HEK293T (cell line): ENCODE measurements around the gene RBM48.
"Not testable (repeated sequence)": the region's sequence is repeated elsewhere in the genome, so short reads cannot be mapped to it uniquely, and the experiment has no call there.

Source experiments
- CTCF ChIA-PET: fragments of 350-600 bp; formaldehyde crosslinking; extraction: SDS; loops from one replicate; lab custom pipeline; 2021; ENCODE audit warnings: antibody characterized with exemption, inconsistent platforms; lab: Yijun Ruan, JAX
- POLR2A ChIA-PET: fragments of 350-600 bp; formaldehyde crosslinking; extraction: SDS; loops from one replicate; lab custom pipeline; 2020; ENCODE audit warnings: antibody characterized with exemption, inconsistent platforms; lab: Yijun Ruan, JAX
- DNase-seq: peaks from one replicate; pipeline ENCODE4 v3.0.0; 2012; ENCODE audit warnings: mixed read lengths; ENCODE audit errors: extremely low spot score
- ARNT ChIP-seq: fragments of 450-650 bp; IDR thresholded peaks from 2 replicates; pipeline ENCODE4 v1.6.1; 2017; ENCODE audit warnings: mild to moderate bottlenecking
- BHLHE40 ChIP-seq: fragments of 450-650 bp; IDR thresholded peaks from 2 replicates; pipeline ENCODE4 v1.6.1; 2016; ENCODE audit warnings: mild to moderate bottlenecking, moderate library complexity, borderline replicate concordance
- CTBP1 ChIP-seq: fragments of 450-650 bp; IDR thresholded peaks from 2 replicates; pipeline ENCODE4 v1.6.1; 2016; ENCODE audit warnings: borderline replicate concordance
- ELF4 ChIP-seq: fragments of 450-650 bp; IDR thresholded peaks from 2 replicates; pipeline ENCODE4 v1.6.1; 2017; ENCODE audit warnings: antibody characterized with exemption
- FOXA1 ChIP-seq: fragments of 450-650 bp; IDR thresholded peaks from 2 replicates; pipeline ENCODE4 v1.6.1; 2016; ENCODE audit warnings: mild to moderate bottlenecking
- FOXK2 ChIP-seq: fragments of 450-650 bp; IDR thresholded peaks from 2 replicates; pipeline ENCODE4 v1.6.1; 2016; ENCODE audit warnings: mild to moderate bottlenecking
- FOXM1 ChIP-seq: fragments of 450-650 bp; IDR thresholded peaks from 2 replicates; pipeline ENCODE4 v1.6.1; 2017; ENCODE audit warnings: mild to moderate bottlenecking, borderline replicate concordance
- HDGF ChIP-seq: fragments of 450-650 bp; IDR thresholded peaks from 2 replicates; pipeline ENCODE4 v1.6.1; 2017; ENCODE audit warnings: antibody characterized with exemption, borderline replicate concordance
- L3MBTL2 ChIP-seq: fragments of 450-650 bp; conservative IDR thresholded peaks from 2 replicates; pipeline ENCODE4 v1.6.1; 2016; ENCODE audit warnings: mild to moderate bottlenecking
- LEF1 ChIP-seq: fragments of 450-650 bp; IDR thresholded peaks from 2 replicates; pipeline ENCODE4 v1.6.1; 2017; ENCODE audit warnings: mild to moderate bottlenecking, borderline replicate concordance
- NFRKB ChIP-seq: fragments of 450-650 bp; IDR thresholded peaks from 2 replicates; pipeline ENCODE4 v1.6.1; 2016; ENCODE audit warnings: mild to moderate bottlenecking, moderate library complexity
- SP1 ChIP-seq: fragments of 450-650 bp; IDR thresholded peaks from 2 replicates; pipeline ENCODE4 v1.6.1; 2017
- SUZ12 ChIP-seq: fragments of 450-650 bp; IDR thresholded peaks from 2 replicates; pipeline ENCODE4 v1.6.1; 2016; ENCODE audit warnings: mild to moderate bottlenecking
- TARDBP ChIP-seq: fragments of 450-650 bp; IDR thresholded peaks from 2 replicates; pipeline ENCODE4 v1.6.1; 2016
- ZNF384 ChIP-seq: fragments of 450-650 bp; IDR thresholded peaks from 2 replicates; pipeline ENCODE4 v1.6.1; 2016
- TF ChIP-seq, protein P1 (sequence below): fragments of 450-650 bp; IDR thresholded peaks from 2 replicates; pipeline ENCODE4 v1.6.1; 2016

RBM48 gene

DNA sequence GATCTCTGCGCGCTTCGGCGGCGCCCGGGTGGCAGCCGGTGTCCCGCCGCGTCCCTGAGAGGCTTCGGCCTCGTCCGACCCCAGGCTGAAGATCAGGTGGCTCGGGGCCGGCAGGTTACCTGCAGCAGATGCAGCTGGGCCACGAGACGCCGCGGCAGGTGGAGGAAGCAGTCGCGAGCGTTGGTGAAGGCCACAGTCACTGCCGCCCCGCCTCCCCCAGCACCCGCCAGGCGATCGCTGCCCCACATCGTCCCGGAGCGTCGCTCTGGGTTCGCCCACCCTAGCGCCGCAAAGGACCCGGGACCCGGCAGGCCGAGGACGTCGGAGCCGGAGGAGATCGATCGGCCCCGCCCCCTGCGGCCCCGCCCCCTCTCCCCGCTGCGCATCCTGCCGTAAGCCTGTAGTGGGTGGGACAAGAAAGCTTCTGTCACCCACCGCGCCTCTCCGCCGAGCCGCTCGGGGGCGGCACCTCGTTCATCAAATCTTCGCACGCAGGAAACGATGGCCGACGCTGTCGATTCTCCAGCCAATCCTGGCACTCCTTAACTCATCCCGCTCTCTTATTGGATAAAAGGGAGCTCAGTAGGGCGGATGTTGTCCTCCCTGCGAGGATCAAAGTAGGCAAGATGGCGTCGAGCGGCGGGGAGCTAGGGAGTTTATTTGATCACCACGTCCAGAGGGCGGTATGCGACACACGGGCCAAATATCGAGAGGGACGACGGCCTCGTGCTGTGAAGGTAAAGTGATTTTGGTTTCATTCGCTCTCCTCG is at the start of gene RBM48, which contains the start of gene PEX1:
Gene RBM48 (plus strand): TSS at position 608 of the 770 bp plus-strand sequence. CDS start 19 bp downstream, at position 627.
Gene PEX1 (minus strand): TSS at position 333 of the 770 bp plus-strand sequence. CDS start 85 bp downstream, at position 248.
- CTCF ChIA-PET = interaction anchor here (0.5 to 1.1 kb wide), 5 partner anchors 12 to 346 kb away, joined by 3 to 4 read pairs (median 3); partner anchors contain the start of gene GATAD1
- POLR2A ChIA-PET = interaction anchor here (0.6 to 2.0 kb wide), 12 partner anchors 8 to 394 kb away, joined by 3 to 11 read pairs (median 4); partner anchors contain the start of genes CYP51A1 and FAM133B
- no peak for TF ChIP-seq FOXA1
- no peak for TF ChIP-seq SUZ12
- no peak for TF ChIP-seq ZNF384
- TF ChIP-seq CTBP1 = no peak
- TF ChIP-seq TARDBP = no peak
- TF ChIP-seq ELF4 = peak; percentile 54; the same call in 1 of the 2 replicates
- TF ChIP-seq NFRKB = peak; percentile 82
- peak; percentile 95 for TF ChIP-seq FOXK2
- no peak for TF ChIP-seq FOXM1
- peak; percentile 83 for TF ChIP-seq ARNT
- TF ChIP-seq HDGF = no peak
- no peak for TF ChIP-seq BHLHE40
- TF ChIP-seq, protein P1, sequence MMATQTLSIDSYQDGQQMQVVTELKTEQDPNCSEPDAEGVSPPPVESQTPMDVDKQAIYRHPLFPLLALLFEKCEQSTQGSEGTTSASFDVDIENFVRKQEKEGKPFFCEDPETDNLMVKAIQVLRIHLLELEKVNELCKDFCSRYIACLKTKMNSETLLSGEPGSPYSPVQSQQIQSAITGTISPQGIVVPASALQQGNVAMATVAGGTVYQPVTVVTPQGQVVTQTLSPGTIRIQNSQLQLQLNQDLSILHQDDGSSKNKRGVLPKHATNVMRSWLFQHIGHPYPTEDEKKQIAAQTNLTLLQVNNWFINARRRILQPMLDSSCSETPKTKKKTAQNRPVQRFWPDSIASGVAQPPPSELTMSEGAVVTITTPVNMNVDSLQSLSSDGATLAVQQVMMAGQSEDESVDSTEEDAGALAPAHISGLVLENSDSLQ = peak; percentile 87
- no peak for TF ChIP-seq SP1
- TF ChIP-seq LEF1 = peak; percentile 32; the same call in 1 of the 2 replicates
- peak; percentile 84; the same call in 1 of the 2 replicates for TF ChIP-seq L3MBTL2
- peak; percentile 94 for DNase-seq

DNA sequence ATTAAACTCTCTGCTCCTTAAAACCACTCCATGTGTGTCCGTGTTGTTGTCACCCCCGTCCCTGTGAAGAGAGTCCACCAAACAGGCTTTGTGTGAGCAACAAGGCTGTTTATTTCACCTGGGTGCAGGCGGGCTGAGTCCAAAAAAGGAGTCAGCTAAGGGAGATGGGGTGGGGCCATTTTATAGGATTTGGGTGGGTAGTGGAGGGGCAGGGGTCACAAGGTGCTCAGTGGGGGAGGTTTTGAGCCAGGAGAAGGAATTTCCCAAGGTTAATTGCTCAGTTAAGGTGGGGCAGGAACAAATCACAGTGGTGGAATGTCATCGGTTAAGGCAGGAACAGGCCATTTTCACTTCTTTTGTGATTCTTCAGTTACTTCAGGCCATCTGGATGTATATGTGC is 49.4 kb upstream of the RBM48 start:
- CTCF ChIA-PET, POLR2A ChIA-PET, DNase-seq: not testable (repeated sequence)

DNA sequence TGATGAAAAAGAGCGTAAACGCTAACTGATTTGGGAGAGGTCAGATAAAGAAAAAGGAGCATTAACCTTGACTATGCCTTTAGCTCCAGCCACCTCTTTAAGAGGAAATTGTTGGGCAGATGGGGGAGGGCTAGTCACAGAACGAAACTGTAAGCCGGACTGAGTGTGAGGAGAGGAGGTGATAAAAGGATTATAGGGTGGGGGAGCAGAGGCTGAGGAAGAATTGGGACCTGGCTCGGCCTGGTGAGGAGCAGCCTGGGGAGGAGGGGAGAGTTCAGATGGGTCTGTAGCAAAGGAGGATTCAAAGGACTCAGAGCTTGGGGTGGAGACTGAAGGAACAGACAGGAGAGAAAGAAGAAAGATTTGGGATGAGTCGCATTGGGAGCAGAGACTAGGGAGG is 45.0 kb upstream of the RBM48 start:
- CTCF ChIA-PET, DNase-seq, POLR2A ChIA-PET: not testable (repeated sequence)

DNA sequence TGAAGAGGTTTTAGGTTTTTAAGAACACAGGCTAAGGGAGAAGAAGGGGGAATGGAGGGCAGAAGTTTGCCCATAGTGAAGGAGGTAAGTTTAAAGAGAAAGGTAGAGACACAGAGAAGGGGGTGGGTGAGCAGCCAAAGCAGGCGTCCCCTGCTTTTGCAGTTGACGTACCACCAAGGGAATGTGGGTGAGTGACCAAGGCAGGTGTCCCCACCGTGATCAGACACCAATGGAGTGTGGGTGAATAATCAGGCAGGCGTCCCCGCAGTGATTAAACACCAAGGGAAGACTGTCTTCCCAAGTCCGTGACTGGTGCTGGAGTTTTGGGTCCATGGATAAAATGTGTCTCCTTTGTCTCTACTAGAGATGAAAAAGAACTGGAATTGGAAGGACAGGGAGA is 44.4 kb upstream of the RBM48 start:
- POLR2A ChIA-PET, DNase-seq, CTCF ChIA-PET: not testable (repeated sequence)

DNA sequence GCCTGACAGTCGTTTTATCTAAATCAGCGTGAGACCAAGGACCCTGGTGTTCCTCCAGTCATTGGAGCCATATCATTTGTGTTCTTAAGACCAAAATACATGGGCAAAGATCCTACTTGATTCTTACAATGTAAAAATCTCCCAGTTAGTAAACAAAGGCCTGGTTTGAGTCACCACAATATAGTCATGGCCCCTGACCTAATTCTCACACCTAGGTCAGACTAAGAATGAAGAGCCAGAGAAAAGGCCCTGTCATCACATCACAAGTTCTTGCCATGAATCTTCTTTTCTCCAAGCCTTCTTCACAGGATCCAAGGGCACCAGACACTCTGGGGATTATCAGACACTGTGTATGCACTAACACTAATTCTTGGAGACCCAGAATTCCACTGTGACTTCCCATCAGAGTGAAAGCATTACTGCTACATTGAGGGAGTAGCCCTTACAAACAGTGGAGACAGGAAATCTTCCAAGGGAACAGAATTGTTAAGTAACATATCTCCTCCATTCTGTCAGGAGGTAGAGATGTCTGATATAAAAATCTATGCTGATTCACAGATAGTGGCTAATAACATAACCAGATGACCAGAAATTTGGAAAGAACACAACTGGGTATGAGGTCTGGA is 43.2 kb upstream of the RBM48 start:
- DNase-seq = no peak
- CTCF ChIA-PET = no interaction called here

DNA sequence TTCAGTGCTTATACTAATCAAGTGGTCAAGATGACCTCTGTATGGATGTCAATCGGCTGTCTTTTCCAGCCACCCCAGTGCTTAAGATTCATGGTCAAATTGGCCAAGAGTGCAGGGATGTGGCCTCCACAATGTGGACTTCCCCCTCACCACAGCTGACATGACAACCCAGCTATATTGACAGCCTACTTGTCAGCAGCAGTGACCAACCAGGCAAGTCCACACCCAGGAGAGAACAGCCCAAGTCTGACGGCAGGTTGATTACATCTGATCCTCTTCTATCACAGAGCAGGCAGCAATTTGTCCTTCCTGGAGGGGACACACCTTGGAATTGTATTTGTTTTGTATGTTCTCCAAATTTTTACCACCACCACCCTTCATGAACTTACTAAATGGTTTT is 42.6 kb upstream of the RBM48 start:
- no peak for DNase-seq
- ChIA-PET POLR2A (no interaction called here), CTCF (no interaction called here)
- TF ChIP-seq CTBP1 (no peak), TARDBP (no peak), BHLHE40 (no peak), FOXK2 (no peak), FOXM1 (no peak), ARNT (no peak), SUZ12 (no peak), L3MBTL2 (no peak), FOXA1 (no peak), NFRKB (no peak), SP1 (no peak), LEF1 (no peak), ZNF384 (no peak), HDGF (no peak), ELF4 (no peak)
- TF ChIP-seq, protein P1 = no peak

More for the DNA sequence above, 43.2 kb upstream of the RBM48 start:
- POLR2A ChIA-PET = no interaction called here
- no peak for TF ChIP-seq ARNT
- TF ChIP-seq SUZ12 = no peak
- no peak for TF ChIP-seq LEF1
- TF ChIP-seq ELF4 = no peak
- TF ChIP-seq L3MBTL2 = no peak
- no peak for TF ChIP-seq SP1
- no peak for TF ChIP-seq TARDBP
- TF ChIP-seq HDGF = no peak
- TF ChIP-seq ZNF384 = no peak
- TF ChIP-seq FOXA1 = no peak
- no peak for TF ChIP-seq NFRKB
- TF ChIP-seq FOXM1 = no peak
- TF ChIP-seq FOXK2 = no peak
- TF ChIP-seq, protein P1 = no peak
- TF ChIP-seq BHLHE40 = no peak
- no peak for TF ChIP-seq CTBP1
